GM12878 (cell line): ENCODE measurements around the gene KIF22. TPM values are rescaled to one million over a fixed set of nuclear protein-coding genes. Genes with fewer than 3 reads are reported as not detected.
A peak's percentile ranks its signal among the peaks of the same experiment; 100 is the strongest.
"Not testable (repeated sequence)": the region's sequence is repeated elsewhere in the genome, so short reads cannot be mapped to it uniquely, and the experiment has no call there.

ENCODE experiments used
- ATAC-seq: fragments of 200-7000 bp; cut with Tn5 transposase; 3 replicates; pipeline ENCODE4 v1.9.1; 2020; ENCODE audit warnings: mild to moderate bottlenecking, moderate library complexity
- BruUV-seq: library from RNA; stranded (reverse); fragments of 400-500 nt; replicated peaks from 2 replicates; lab custom pipeline; 2021; lab: Mats Ljungman, UMichigan
- CTCF ChIA-PET: fragments of 300-600 bp; sonication (Branson Sonifier 250); formaldehyde crosslinking; extraction: SDS; loops from one replicate; lab custom pipeline; 2021; ENCODE audit warnings: inconsistent platforms; lab: Yijun Ruan, JAX
- POLR2A ChIA-PET: fragments of 350-600 bp; formaldehyde crosslinking; extraction: SDS; loops from one replicate; lab custom pipeline; 2021; ENCODE audit warnings: inconsistent platforms; lab: Charles Lee
- RAD21 ChIA-PET: fragments of 300-600 bp; sonication (Branson Sonifier 250); formaldehyde crosslinking; loops from one replicate; lab custom pipeline; 2023; ENCODE audit warnings: antibody characterized with exemption; ENCODE audit not compliant: unreplicated experiment; lab: Charles Lee
- SMC1A ChIA-PET: fragments of 300-600 bp; sonication (Branson Sonifier 250); formaldehyde crosslinking; loops from one replicate; lab custom pipeline; 2023; ENCODE audit not compliant: unreplicated experiment, uncharacterized antibody; lab: Charles Lee
- DNase-seq: peaks from one replicate; pipeline ENCODE4 v3.0.0-alpha.2; 2011; ENCODE audit warnings: low read depth, low spot score
- FAIRE-seq: peaks from 3 replicates; lab custom pipeline; 2011; peaks lifted over from hg19 to GRCh38; lab: Jason Lieb, UNC
- H2AFZ ChIP-seq: 2 replicates; pipeline ENCODE4 v1.6.0; 2011; ENCODE audit warnings: low read depth, low read length, control low read depth; ENCODE audit not compliant: control insufficient read depth
- H3K27ac ChIP-seq: 2 replicates; pipeline ENCODE4 v1.5.1; 2011; ENCODE audit warnings: control low read depth; ENCODE audit not compliant: control insufficient read depth, insufficient read depth
- H3K27me3 ChIP-seq, 2 experiments: replicated peaks in 1 of 2; 2 replicates each; pipeline versions ENCODE4 v1.6.0 to v1.6.1; 2011; ENCODE audit warnings: low read length in 1 of 2; ENCODE audit not compliant: control insufficient read depth in 2 of 2, insufficient read depth in 2 of 2
- H3K36me3 ChIP-seq, 2 experiments: 2 replicates each; pipeline ENCODE4 v1.5.1; 2011; ENCODE audit warnings: low read length in 1 of 2; ENCODE audit not compliant: control insufficient read depth in 2 of 2, insufficient read depth in 2 of 2
- H3K4me1 ChIP-seq: 2 replicates; pipeline ENCODE4 v1.6.1; 2011; ENCODE audit warnings: mild to moderate bottlenecking, low read length, moderate library complexity, mixed read lengths; ENCODE audit not compliant: control insufficient read depth, insufficient read depth
- H3K4me2 ChIP-seq: 2 replicates; pipeline ENCODE4 v1.6.0; 2011; ENCODE audit warnings: control low read depth; ENCODE audit not compliant: control insufficient read depth, insufficient read depth
- H3K4me3 ChIP-seq: fragments of 200-600 bp; sonication (generic); 2 replicates; pipeline ENCODE4 v1.5.1; 2016
- H3K79me2 ChIP-seq: 2 replicates; pipeline ENCODE4 v1.6.0; 2011; ENCODE audit warnings: low read length; ENCODE audit not compliant: control insufficient read depth, insufficient read depth
- H3K9ac ChIP-seq: 2 replicates; pipeline ENCODE4 v1.8.0; 2011; ENCODE audit warnings: low read length, control low read depth, mixed read lengths; ENCODE audit not compliant: control insufficient read depth, insufficient read depth
- H3K9me3 ChIP-seq: replicated peaks from 3 replicates; pipeline ENCODE4 v1.5.1; 2011; ENCODE audit warnings: mild to moderate bottlenecking, low read length; ENCODE audit not compliant: control insufficient read depth, insufficient read depth
- H4K20me1 ChIP-seq: 2 replicates; pipeline ENCODE4 v1.6.0; 2011; ENCODE audit not compliant: control insufficient read depth, insufficient read depth
- BHLHE40 ChIP-seq, 2 experiments: fragments of 450-650 bp in 1 of 2; IDR thresholded peaks; 2 replicates each; pipeline ENCODE4 v1.6.1; 2011 to 2017; ENCODE audit warnings: low read depth in 2 of 2, borderline replicate concordance in 1 of 2, improper control_type of control experiment in 1 of 2, low read length in 1 of 2, mild to moderate bottlenecking in 1 of 2
- CHD2 ChIP-seq: IDR thresholded peaks from 2 replicates; pipeline ENCODE4 v1.6.1; 2011; ENCODE audit warnings: low read depth, low read length, improper control_type of control experiment, borderline replicate concordance
- HDGF ChIP-seq: fragments of 450-650 bp; IDR thresholded peaks from 2 replicates; pipeline ENCODE4 v1.6.1; 2016; ENCODE audit warnings: antibody characterized with exemption
- IKZF1 ChIP-seq: fragments of 450-650 bp; conservative IDR thresholded peaks from 2 replicates; pipeline ENCODE4 v1.6.1; 2017; ENCODE audit warnings: antibody characterized with exemption, mild to moderate bottlenecking
- LARP7 ChIP-seq: fragments of 450-650 bp; IDR thresholded peaks from 2 replicates; pipeline ENCODE4 v1.6.1; 2017; ENCODE audit warnings: mild to moderate bottlenecking
- MTA3 ChIP-seq: IDR thresholded peaks from 2 replicates; pipeline ENCODE4 v1.6.1; 2012; ENCODE audit warnings: low read length, inconsistent platforms, borderline replicate concordance
- NR2C1 ChIP-seq: fragments of 450-650 bp; IDR thresholded peaks from 2 replicates; pipeline ENCODE4 v1.6.1; 2017; ENCODE audit warnings: antibody characterized with exemption, mild to moderate bottlenecking, moderate library complexity
- WGBS: methylation state at CpG from one replicate; pipeline ENCODE4 v1.1.6; 2016; ENCODE audit warnings: low lambda C conversion rate; ENCODE audit not compliant: insufficient replicate concordance, insufficient coverage; ENCODE audit errors: missing lambda C conversion rate; 5-methylcytosine and 5-hydroxymethylcytosine counted together
- in situ Hi-C: fragments of 300-500 bp; cut with MboI; formaldehyde crosslinking; loops from 9 replicates; pipeline ENCODE4 v1.14.3; 2018; ENCODE audit warnings: mixed read lengths
- intact Hi-C: fragments of 100-400 bp; cut with micrococcal nuclease; formaldehyde crosslinking; loops from one replicate; pipeline ENCODE4 v1.14.2; 2022; ENCODE audit not compliant: unreplicated experiment
- polyA plus RNA-seq, 11 experiments: library from polyadenylated mRNA; depleted of rRNA in 4 of 11; unstranded in 6 of 11; stranded (reverse) in 5 of 11; fragments of >200 nt; fragmentation: Nextera tagmentation in 4 of 11; fragmentation: Illumina TruSeq in 1 of 11; extraction: Ambion mirVana in 4 of 11; extraction: Trizol in 1 of 11; gene quantifications; 1 replicate in 1 of 11; 2 replicates in 10 of 11; pipeline versions ENCODE4 v1.2.1 to v1.2.3, GENCODE V29; 2011 to 2016; ENCODE audit warnings: inconsistent platforms in 2 of 11, missing spikeins in 2 of 11, low read depth in 1 of 11
- total RNA-seq, 4 experiments: library from RNA; depleted of rRNA in 3 of 4; stranded (reverse); fragments of >200 nt in 3 of 4; fragmentation: Illumina TruSeq in 1 of 4; extraction: Trizol in 1 of 4; gene quantifications; 2 replicates each; pipeline versions ENCODE4 v1.2.1 to v1.2.3, GENCODE V29; 2013 to 2021

Gene KIF22
- total and polyA plus RNA-seq, 10 of the 15 experiments (the other 5 are each of a cell fraction or from before 2014, with no cell fraction given) = 7.6 to 158 (median 132) TPM

- TF ChIP-seq BHLHE40 (IDR thresholded peaks at IDR 0.05; ENCODE audit: borderline replicate concordance in 1 of 2, low read depth in 2 of 2, low read length in 1 of 2) (peak; percentile 15 to 55; a peak in 2 of 4 replicates), LARP7 (0 out of 2 replicates have a peak, but pooled peaks have one; percentile 41), NR2C1 (peak; percentile 35; the same call in 1 of the 2 replicates), CHD2 (peak; percentile 45; the same call in 1 of the 2 replicates), IKZF1 (peak; percentile 91)
These were observed 44.7 kb upstream of the KIF22 start, which contains the start of gene C16orf54 (continued) for GRCh38 chr16:29745853-29746345.

GRCh38 chr16:29746518-29746917 lies 44.0 kb upstream of the KIF22 start:
- H3K27me3 ChIP-seq, H3K79me2 ChIP-seq, H3K36me3 ChIP-seq, H2AFZ ChIP-seq, DNase-seq, ATAC-seq, FAIRE-seq, H3K9me3 ChIP-seq, in situ Hi-C loops, H4K20me1 ChIP-seq: not testable (repeated sequence)
- ChIA-PET RAD21 (interaction anchor here (0.9 to 1.5 kb wide), 3 partner anchors 17 to 84 kb away, joined by 3 to 4 read pairs (median 3); no protein-coding TSS in a partner anchor), CTCF (interaction anchor here (0.8 to 1.3 kb wide), 3 partner anchors 17 to 69 kb away, joined by 3 to 4 read pairs (median 4); partner anchors contain the start of genes KIF22 and PAGR1), POLR2A (interaction anchor here (0.6 to 3.4 kb wide), 6 partner anchors 8 to 153 kb away, joined by 3 to 20 read pairs (median 6); partner anchors contain the start of gene MVP), SMC1A (interaction anchor here (0.8 to 0.9 kb wide), 3 partner anchors 8 to 44 kb away, joined by 3 to 5 read pairs (median 4); partner anchors contain the start of gene KIF22)
- Histone ChIP-seq H3K4me2 (peak overlapping the region; percentile 93), H3K4me3 (peak overlapping the region; percentile 62), H3K27ac (peak overlapping the region; percentile 90), H3K9ac (peak overlapping the region; percentile 83), H3K4me1 (peaks cover 39% of the 10 kb centered on the region)
- 0 out of 2 replicates have a peak, but pooled peaks have one; percentile 14 for TF ChIP-seq MTA3
- TF ChIP-seq HDGF = peak; percentile 43; the same call in 1 of the 2 replicates
- TSS peak; percentile 84 for BruUV-seq
- intact Hi-C loops = loop anchor here (5.0 kb wide), 1 partner anchor 36 kb away; no protein-coding TSS in a partner anchor
- 41% methylated on average over 4 of the region's 4 CpGs for WGBS
